LHCN-M2 (cell line): Measurements from ENCODE around the gene GJC1. TPM values are rescaled to one million over a fixed set of nuclear protein-coding genes. Genes with fewer than 3 reads are reported as not detected.

Source experiments
- DNase-seq: peaks from one replicate; pipeline ENCODE4 v3.0.0-alpha.2; 2012; ENCODE audit warnings: low read depth
- polyA plus RNA-seq: library from polyadenylated mRNA; unstranded; fragments of >200 nt; gene quantifications from one replicate; pipeline ENCODE4 v1.2.1, GENCODE V29; 2012; ENCODE audit warnings: missing spikeins
- total RNA-seq: library from RNA; depleted of rRNA; stranded (reverse); fragments of >200 nt; gene quantifications from 2 replicates; pipeline ENCODE4 v1.2.3, GENCODE V29; 2014; rRNA removed

Gene GJC1
- 23.7 and 24.6 TPM in 2 replicates for total RNA-seq
- polyA plus RNA-seq, result 18.9 TPM

DNA sequence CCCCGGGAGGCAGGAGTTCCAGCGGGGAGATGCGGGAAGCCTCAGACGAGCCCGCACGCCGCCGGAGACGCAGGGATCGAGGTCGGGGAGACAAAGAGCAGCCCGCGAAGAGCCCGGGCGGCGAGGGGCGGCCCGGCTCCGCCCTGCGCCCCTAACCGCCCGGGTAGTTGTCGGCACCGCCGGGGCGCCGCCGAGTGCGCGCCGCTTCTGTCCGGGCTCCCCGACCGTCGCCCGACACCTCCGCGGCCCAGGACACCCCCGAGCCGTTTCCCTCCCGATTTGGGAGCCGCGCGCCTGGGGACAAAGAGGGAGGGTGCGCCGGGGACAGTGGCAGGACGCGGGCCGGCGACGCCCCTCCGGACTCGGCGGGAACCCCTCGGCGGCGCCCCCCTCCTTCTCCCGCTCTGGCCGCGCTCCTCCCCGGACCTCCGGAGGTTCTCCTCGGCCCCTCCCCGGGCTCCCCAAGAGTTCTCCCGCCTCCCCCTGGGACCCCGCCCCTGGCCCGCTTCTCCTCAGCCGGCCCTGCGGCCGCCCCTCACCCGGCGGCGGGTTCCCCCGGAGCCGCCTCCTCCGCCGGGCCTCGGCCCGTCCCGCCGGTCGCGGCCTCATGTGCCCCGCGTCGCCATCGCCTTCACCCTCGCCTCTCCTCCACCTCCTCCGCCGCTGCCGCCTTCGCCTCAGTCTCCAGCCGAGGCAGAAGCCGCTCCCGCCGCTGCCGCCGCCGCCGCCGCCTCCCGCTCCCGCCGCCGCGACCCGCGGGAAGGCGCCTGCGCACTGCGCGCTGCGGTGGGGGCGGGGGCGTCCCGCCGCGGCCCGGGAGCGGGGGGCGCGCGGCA is at the start of gene GJC1:
GJC1 (minus strand) TSS at position 765 of the 836 bp plus-strand sequence. CDS start 24,470 bp downstream, outside the sequence.
- peak; percentile 60 for DNase-seq

DNA sequence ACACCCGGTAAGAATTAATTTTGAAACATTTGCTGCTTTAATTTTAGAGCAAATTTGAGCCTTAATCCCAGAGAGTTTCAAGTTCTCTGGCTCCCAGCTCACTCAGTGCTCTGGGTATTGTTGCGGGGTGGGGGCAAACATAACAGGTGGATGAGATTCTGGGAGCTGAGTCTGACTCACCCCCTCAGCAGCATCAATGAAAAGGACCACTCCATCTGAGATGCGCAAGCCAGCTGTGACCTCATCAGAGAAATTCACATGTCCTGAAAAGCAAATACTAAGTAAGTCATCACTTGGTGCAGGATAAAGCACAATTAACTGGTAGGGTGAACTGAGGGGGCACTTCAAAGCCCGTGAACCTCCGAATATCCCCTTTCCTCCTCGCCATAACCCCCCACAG is 49.3 kb upstream of the GJC1 start:
- DNase-seq, result no peak

DNA sequence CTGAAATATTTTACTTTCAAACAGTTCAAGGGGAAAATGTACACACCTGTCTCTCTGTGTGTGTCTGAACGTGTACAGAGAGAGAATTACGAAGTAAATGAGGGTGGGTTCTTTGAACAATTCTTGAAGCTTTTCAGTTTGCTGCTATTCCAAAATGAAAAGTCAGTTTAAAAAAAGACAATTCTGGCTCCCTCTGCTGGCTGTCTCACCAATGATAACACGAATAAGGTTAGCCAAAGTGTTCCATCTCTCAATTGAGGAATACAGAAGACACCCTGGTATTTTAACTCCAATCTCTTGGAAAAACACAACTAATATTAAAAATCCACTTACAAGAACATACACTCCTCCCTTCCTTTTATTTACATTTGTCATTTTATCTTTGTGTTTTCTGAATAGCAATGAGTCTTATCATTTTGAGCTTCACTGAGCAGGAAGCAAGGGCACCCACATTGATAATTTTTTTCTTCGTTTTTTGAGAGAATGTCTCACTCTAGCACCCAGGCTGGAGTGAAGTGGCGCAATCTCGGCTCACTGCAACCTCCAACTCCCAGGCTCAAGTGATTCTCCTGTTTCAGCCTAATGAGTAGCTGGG is 48.6 kb upstream of the GJC1 start:
- DNase-seq, result peak; percentile 23

DNA sequence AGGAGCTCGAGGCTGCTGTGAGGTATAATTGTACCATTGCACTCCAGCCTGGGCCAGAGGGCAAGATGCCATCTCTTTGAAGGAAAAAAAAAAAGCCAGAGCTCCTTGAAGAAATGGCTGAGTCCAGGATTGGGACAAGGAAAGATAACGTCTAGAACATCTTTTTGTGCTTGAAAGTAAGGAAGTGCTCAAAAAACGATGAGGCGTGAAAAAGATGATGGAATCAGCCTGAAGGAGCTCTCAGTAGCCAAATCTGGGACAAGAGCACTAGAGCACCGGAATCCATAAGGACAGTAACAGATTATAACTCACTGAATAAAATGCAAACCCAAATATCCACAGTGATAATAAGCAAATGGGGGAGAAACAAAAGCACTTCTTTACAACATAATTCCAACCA is 47.0 kb upstream of the GJC1 start:
- no peak for DNase-seq

DNA sequence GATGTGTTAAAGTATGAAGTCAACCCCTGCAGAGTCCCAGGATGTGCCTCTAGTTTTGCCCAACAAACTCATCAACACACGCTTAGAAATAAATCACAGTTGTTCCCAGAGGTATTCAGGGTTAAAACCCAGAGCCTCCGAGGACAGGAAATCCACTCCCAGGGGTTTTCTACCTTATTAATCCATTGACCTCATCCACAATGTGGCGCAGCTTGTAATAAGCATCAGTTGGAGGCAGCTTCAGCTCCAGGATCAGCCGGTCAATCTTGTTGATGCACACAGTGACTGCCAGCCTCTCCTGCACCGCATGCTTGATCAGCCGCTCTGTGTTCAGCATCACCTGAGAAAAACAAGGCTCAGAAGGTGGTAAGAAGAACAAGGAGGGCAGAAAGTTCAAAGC is 45.7 kb upstream of the GJC1 start:
- no peak for DNase-seq

DNA sequence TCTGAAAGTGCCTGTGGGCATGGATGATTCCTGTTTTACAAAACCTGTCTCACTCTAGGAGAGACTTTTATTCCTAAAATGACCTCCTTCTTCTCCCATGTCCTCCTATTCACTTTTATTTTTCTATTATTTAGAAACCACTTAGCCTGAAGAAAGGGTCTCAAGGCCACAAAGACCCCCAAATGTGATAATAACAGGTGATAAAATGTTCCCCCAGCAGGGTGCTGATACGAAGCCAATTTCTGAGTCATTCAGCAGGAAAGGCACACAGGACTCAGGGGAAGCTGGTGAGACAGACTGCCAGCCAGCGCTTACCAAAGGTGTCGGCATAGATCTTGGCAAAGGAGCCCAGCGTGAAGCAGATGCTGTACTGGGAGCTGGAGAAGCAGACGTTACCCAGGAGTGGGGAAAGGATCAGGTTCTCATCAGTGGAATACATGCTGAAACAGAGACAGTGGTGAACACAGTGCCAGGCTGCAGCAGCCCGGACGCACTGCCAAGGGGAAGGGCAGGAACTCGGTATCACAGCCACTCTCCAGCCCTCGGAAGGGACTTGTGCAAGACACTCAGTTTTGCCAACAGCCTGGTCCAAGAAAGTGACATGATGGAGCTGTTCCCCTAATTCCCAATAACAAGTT is 42.2 kb upstream of the GJC1 start:
- DNase-seq, result no peak

DNA sequence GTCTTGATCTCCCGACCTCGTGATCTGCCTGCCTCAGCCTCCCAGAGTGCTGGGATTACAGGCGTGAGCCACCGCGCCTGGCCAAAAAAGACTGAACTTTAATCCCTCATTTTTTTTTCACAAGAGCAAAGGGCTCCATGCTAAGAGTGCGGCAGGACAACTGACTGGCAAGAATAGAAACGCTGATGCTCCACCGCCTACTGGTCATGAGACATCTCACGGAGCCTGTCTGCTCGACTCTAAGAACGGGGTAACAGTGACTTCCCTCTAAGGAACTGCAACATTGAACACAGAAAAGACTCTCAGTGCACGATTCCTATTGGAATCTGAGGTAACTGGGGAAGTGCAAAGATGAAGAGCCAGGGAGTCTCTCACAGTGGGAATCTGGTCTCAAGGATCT is 41.5 kb upstream of the GJC1 start:
- DNase-seq, result no peak

DNA sequence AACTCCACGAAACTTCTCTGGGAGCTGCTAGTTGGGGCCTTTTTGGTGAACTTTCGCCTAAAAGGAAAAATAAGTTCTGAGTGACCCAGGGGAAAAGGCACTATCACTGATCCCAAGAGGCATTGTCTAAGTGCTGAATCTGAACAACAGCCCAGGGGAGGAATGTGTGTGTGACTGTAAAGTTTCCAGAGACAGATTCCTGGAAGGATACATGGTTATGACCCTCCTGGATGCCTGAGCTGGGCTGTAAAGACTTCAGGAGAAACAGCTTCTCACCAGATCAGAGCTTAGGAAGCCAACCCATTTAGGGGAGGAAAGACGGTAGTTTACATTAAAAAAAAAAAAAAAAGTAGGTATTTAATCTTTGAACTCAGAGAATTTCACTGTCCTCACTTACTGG is 37.8 kb upstream of the GJC1 start:
- DNase-seq, result no peak

DNA sequence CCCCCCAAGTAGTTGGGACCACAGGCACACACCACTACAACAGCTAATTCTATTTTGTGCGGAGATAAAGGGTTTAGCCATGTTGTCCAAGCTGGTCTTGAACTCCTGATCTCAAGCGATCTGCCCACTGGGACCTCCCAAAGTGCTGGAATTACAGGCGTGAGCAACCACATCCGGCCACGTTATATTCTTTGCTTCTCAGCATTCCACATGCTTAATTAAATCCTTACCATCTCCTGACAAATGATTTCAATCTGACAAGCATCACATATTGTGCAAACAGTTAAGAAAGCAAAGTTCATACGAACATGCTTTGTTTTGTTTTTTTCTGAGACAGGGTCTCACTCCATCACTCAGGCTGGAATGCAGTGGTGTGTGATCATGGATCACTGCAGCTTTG is 35.8 kb upstream of the GJC1 start:
- DNase-seq, result no peak

DNA sequence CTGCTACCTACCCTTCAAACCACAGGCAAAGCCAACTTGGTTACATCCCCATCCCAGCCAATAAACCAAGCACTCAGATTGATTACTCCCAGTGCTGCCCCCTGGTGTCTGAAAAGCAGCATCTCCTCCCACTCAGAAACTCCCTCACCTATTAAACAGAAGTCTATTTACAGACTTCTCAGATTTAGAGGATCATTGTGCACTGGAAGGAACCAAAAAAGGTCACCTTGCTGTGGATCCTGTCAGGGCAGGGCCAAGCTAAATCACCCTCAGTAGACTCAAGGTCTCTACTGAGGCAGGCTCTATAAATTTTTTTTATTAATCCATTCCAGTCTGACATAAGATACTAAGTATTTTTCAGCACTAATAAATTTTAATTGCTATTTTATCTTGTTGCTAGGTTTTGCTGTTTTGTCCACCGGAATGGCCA is 35.2 kb upstream of the GJC1 start:
- peak; percentile 66 for DNase-seq

DNA sequence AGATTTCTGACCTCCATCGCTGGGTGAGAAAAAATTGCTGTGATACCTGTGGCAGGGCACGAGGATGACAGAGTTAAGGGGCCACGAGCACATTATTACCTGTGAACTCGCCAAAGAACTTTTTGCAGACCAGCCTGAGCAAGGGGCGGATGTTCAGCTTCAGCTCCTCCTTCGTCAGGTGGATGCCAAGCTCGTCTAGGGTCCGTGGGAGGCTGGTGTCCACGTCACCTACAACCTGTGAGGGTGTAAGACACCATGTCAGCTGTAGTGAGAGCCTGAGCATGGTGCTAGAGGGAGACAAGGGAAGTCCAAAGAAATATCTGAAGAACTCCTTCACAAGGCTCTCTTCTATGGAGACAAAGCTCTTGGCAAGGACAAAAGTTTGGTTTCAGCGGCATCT is 34.7 kb upstream of the GJC1 start:
- no peak for DNase-seq

DNA sequence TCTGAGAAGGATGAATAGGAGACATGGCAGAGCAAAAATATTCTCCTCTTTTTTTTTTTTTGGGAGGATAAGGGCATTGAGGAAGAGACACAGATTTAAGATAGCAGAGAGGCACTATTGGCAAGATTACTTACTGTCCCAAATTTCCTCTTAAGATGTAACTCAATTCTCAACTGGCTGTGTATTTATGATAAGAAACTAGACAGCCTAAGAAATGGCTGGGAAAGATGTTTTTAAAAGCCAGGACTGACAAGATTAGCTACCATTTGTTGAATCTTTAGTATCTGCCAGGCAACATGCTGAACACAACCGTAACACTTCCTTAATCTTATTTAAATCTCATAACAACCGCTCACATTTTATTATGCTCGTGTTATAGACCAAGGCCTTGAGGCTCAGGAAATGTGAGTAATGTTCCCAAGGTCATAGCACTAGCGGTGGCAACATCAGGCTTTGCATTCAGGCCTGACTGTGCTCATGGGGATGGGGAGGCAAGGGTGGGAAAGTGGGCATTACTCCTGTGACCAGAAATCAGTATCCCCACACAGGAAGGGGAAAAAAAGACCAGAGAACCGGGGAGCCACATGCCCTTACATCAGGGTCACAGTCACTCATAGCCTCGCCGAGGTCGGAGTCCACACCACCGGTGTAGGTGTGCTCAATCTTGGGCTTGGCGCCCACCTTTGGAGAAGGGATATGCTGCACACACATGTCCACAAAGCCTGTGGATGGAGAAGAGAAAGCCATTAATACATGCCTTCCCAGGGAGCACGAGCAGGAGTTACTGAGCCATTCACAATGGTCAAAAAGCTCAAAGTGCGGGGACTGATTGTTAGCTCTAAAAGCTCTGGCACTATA is 33.2 kb upstream of the GJC1 start:
- no peak for DNase-seq

DNA sequence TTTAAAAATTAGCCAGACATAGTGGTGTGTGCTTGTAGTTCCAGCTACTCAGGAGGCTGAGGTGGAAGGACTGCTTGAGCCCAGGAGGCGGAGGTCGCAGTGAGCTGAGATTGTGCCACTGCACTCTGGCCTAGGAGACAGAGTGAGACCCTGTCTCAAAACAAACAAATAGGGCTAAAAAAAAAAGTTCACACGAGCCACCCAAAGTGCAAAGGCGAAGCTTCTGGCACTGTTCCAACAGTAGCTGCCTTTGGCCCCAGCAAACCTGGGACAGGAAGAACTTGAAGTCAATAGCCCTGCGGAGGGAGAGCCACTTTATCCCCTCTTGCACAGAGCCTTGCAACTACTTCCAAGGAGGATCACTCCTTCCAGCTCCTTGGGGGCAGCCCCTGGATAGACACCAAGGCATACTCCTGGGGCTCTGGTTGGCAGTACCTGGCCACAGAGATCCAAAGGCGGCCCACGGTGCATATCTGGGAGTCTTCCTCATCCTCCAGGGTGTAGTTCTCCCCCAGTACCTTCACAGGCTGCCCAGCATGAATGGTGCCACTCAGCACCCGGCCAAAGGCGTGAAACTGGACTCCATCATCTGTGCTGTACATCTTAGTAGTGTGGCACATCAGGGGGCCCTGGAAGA is 32.3 kb upstream of the GJC1 start:
- DNase-seq, result no peak

DNA sequence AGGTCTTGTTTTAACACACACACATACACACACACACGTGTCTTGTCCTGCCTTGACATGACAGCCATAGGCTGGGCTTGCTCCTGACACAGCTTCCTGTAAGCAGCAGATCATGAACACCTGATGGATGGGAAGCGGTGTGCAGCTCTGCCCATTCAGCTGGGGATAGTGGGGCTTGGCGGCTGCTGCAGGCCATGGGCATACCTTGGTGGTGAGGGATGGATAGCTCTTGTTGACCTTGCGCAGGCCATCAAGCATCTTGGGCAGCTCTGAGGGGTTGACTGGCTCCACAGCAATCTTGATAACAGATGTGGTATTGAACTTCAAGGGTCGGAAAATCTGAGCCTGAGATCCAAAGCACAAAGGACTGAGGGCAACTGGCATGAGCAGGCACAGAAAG is 29.6 kb upstream of the GJC1 start:
- no peak for DNase-seq

DNA sequence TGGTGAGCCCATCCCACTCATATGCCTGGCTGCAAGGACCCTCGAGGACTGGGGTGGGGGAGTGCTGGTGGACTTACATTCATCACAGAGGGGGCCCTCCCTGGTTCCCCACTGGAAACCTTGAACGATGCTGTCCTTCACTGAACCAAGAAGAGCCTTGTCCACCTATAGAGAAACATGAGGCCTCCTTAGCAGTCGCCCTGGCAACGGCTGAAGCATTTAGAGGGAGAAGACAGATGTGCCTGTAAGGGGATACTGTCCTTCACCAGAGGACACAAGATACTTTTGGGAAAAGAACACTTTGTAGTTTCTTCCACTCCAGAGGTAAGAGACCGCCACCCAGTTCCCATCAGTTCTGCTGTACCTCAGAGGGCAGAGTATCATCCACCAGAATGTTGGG is 24.1 kb upstream of the GJC1 start:
- DNase-seq, result no peak

DNA sequence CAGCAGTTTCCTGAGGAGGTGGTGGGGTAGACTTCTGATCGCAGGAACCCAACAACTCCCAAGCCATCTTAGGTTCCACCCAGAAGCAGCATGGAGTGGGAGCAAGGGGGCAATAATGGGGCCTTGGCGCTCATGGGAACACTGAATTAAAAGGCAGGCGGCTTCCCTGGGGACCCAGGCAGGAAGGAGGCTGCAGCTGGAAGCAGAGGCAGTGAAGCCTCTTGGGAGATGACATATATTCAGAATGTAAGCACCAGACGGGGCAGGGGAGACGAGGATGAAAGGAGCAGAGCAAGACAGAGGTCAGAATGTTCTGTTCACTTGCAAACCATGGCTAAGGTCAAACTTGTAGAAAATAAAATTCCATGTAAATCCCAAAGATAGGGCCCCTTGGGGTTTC is 20.5 kb upstream of the GJC1 start:
- DNase-seq, result no peak

DNA sequence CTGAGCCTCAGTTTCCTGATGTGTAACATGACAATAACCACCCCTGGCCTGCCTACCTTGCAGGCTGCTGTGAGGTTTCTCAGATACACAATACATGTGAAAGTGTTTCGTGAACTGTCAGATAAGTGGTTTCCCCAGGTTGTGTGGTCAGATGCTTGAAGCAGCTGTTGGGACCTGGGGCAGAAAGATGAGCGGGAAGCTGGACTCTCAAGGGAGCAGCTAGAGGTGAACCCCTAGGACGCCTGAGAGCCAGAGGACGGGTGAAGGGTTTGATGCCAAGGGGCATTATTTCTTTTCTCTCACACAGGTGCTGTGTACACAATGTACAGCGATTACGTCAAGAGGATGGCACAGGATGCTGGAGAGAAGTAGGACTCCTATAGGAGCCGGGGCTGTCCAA is 19.9 kb upstream of the GJC1 start:
- DNase-seq, result no peak

DNA sequence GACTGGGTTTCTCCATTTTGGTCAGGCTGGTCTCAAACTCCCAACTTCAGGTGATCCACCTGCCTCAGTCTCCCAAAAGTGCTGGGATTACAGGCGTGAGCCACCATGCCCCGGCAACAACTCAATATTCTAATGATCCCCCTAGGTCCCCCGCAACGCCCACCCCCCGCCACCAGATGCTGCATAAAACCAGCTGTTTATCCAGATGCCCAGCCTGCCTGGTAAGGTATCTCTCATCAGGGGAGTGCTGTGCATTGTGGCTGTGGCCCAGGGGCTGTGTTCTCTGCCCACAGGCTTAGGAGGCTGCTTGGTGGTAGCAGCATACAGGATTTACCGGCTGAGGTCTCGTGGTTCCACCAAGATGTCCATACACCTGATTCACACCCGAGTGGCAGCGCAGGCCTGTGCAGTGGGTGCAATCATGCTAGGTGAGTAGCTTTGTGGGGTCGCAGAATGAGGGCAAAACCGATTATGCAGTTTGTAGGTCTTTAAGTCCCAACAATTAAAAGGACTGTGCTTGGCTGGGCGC is 18.9 kb upstream of the GJC1 start:
- no peak for DNase-seq

DNA sequence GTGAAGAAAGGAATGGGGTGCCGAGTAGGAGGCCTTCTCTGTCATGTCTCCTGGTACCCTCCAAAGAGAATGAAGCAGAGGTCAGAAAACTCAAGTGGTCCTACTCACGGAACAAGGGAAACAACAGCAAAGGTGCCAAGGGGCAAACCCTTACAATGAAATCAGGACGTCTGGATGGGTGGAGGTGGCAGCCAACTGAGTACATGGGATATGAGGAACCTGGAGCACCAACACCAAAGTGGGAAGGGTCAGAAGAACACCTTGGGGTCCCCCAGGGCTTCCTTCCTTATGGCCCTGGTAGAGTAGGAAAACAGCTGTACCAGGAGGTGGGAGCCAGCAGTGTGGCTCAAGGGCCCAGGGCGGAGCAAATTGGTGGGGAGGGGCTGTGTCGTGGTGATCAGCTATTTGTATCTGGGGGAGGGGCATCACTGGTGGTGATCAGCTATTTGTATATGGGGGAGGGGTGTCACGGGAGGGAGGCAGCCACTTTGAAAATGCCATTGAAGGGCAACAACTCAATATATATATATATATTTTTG is 18.2 kb upstream of the GJC1 start:
- no peak for DNase-seq

DNA sequence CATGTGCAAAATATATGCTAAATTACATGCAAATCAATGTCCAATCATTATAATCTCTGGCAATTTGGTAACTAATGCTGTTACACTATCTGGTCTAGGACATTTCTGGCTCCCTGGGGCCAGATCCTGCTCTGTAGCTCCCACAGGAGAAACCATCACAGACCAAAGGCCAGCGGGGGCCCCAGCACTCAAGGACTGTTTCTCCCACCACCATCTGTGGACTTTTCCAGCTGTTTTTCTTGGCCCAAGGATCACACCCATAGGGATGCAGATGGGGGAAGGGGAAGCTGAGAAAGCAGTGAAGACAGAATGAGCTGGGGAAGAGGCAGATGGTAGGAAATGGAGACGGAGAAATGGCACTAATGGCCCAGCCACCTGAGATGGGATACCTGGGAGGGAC is 17.5 kb upstream of the GJC1 start, which contains the start of gene HIGD1B:
HIGD1B (plus strand) TSS at position 298 of the 400 bp plus-strand sequence. CDS start 270 bp downstream, outside the sequence.
- DNase-seq, result no peak

DNA sequence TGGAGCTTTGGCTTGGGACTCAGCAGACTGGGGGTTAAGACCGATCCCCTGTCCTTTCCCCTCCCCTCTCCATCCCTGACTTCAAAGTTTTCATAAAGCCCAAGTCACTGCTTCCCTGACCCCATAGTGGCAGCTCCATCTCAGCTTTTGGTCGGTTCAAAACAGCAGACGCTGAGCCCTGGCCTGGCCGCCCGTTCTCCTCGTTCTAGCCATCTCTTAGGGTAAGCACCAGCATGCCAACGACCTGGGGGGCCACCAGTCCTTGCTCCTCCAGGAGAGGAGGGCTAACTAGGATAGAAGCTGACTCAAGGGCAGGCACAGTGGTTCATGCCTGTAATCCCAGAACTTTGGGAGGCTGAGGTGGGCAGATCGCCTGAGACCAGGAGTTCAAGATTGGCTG is 16.1 kb upstream of the GJC1 start:
- no peak for DNase-seq
